ENCODE measurements around the gene LGI1. TPM values are rescaled to one million over a fixed set of nuclear protein-coding genes. Genes with fewer than 3 reads are reported as not detected.

Gene LGI1
- total and polyA plus RNA-seq, 2 of the 8 experiments (the other 6 are each of a cell fraction or from before 2014, with no cell fraction given): 0.15 TPM; not detected in 1

DNA sequence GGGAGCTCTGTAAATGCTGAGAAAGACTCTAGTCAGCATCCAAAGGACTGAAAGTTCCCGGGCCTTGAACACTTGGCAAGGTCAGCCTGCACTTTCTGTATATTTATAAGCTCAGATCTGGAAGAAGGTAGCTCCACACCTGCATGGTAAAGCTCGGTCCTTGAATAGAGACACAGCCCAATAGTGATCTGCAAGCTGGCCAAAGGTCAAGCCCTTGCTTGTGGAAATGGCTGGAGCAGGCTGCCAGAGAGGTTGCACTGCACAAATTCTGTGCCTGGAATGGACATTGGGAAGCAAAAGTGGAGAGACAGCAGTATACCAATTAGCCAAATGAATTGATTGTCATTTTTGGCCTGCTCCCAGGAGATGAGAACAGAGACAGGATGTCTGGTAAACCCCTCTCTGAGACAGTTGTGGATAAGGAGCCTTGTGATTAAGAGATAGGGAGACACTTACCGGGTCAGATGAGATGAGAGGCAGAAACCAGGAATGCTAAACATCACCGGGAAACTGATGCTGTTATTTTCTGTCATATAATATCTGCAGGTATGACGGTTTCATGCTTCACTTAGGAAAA lies 47.3 kb upstream of the LGI1 start:
- FAIRE-seq (no peak), DNase-seq (ENCODE audit: low read depth in 1 of 2, low spot score in 2 of 2) (no peak)
- H4K91ac ChIP-seq (replicated peaks; ENCODE audit: insufficient read length, low read length): no peak overlapping the region
- H4K8ac ChIP-seq (ENCODE audit: extremely low read depth, insufficient read depth, low read length): no peak overlapping the region
- H3K56ac ChIP-seq (replicated peaks; ENCODE audit: insufficient read length, low read depth, low read length): no peak overlapping the region
- H3K79me1 ChIP-seq (ENCODE audit: low read depth, low read length): no peaks in the 10 kb centered on the region
- no peak overlapping the region for H2BK12ac ChIP-seq (ENCODE audit: low read depth, low read length)
- H3K4me2 ChIP-seq (ENCODE audit: insufficient read depth in 1 of 2, low read depth in 2 of 2, low read length in 2 of 2): no peak overlapping the region
- TF ChIP-seq EGR1 (IDR thresholded peaks at IDR 0.05; ENCODE audit: borderline replicate concordance, low read depth, low read length): no peak
- no peak for TF ChIP-seq YY1 (IDR thresholded peaks at IDR 0.05; ENCODE audit: low read depth, low read length)
- TF ChIP-seq, protein P1, sequence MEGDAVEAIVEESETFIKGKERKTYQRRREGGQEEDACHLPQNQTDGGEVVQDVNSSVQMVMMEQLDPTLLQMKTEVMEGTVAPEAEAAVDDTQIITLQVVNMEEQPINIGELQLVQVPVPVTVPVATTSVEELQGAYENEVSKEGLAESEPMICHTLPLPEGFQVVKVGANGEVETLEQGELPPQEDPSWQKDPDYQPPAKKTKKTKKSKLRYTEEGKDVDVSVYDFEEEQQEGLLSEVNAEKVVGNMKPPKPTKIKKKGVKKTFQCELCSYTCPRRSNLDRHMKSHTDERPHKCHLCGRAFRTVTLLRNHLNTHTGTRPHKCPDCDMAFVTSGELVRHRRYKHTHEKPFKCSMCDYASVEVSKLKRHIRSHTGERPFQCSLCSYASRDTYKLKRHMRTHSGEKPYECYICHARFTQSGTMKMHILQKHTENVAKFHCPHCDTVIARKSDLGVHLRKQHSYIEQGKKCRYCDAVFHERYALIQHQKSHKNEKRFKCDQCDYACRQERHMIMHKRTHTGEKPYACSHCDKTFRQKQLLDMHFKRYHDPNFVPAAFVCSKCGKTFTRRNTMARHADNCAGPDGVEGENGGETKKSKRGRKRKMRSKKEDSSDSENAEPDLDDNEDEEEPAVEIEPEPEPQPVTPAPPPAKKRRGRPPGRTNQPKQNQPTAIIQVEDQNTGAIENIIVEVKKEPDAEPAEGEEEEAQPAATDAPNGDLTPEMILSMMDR (IDR thresholded peaks at IDR 0.05; ENCODE audit: control extremely low read depth in 1 of 3, insufficient read depth in 1 of 3, low read depth in 1 of 3, low read length in 3 of 3): no peak
- H3K14ac ChIP-seq (ENCODE audit: insufficient read length): no peak overlapping the region
- H2AK5ac ChIP-seq (ENCODE audit: low read depth, low read length): no peak overlapping the region
- no peak overlapping the region for H3K9ac ChIP-seq (replicated peaks in 1 of 4; ENCODE audit: extremely low read depth in 1 of 4, low read depth in 3 of 4, low read length in 3 of 4)
- no peaks in the 10 kb centered on the region for H3K79me2 ChIP-seq (ENCODE audit: control insufficient read depth in 1 of 2, insufficient read depth in 2 of 2, low read length in 2 of 2)
- no peak overlapping the region for H2BK5ac ChIP-seq (ENCODE audit: low read depth, low read length)
- H3K27me3 ChIP-seq (replicated peaks in 1 of 4; ENCODE audit: control insufficient read depth in 3 of 4, extremely low read depth in 1 of 4, insufficient read depth in 3 of 4, low read length in 3 of 4): no peaks in the 10 kb centered on the region
- CTCF ChIA-PET (ENCODE audit: partially characterized antibody): no interaction called here
- H4K5ac ChIP-seq (ENCODE audit: insufficient read length, low read depth, low read length): no peak overlapping the region
- H3K23ac ChIP-seq (ENCODE audit: insufficient read length): no peak overlapping the region
- no peaks in the 10 kb centered on the region for H3K23me2 ChIP-seq (ENCODE audit: low read depth, low read length)
- H4K20me1 ChIP-seq (replicated peaks in 1 of 2; ENCODE audit: control insufficient read depth in 1 of 2, insufficient read depth in 2 of 2, low read length in 2 of 2): no peaks in the 10 kb centered on the region
- no peaks in the 10 kb centered on the region for H3K9me3 ChIP-seq (ENCODE audit: insufficient read depth in 2 of 2, low read depth in 1 of 2, low read length in 1 of 2)
- no peak overlapping the region for H2BK15ac ChIP-seq (ENCODE audit: low read length)
- H2AFZ ChIP-seq (ENCODE audit: low read length): no peak overlapping the region
- POLR2A ChIA-PET (ENCODE audit: partially characterized antibody): interaction anchor here (1.4 kb wide), 1 partner anchor 8 kb away, joined by 3 read pairs; the partner anchor contains the start of gene FRA10AC1
- no peaks in the 10 kb centered on the region for H3K36me3 ChIP-seq (ENCODE audit: control insufficient read depth in 2 of 4, insufficient read depth in 4 of 4, low read length in 3 of 4)
- no peaks in the 10 kb centered on the region for H3K4me1 ChIP-seq (replicated peaks in 1 of 4; ENCODE audit: control insufficient read depth in 3 of 4, insufficient read depth in 4 of 4, low read length in 3 of 4)
- H3K18ac ChIP-seq (ENCODE audit: extremely low read depth, low read length): no peak overlapping the region
- H2BK120ac ChIP-seq (replicated peaks; ENCODE audit: low read depth, low read length): no peak overlapping the region
- no peak overlapping the region for H3K4me3 ChIP-seq (ENCODE audit: extremely low read depth in 1 of 4, insufficient read depth in 2 of 4, low read depth in 3 of 4, low read length in 4 of 4)
- H3K27ac ChIP-seq (ENCODE audit: low read depth, low read length): no peak overlapping the region
- no peak overlapping the region for H2BK20ac ChIP-seq (ENCODE audit: low read length)
- 82% methylated on average over 5 of the region's 5 CpGs; no CpG with 5 or more reads in 1 of the 2 experiments for WGBS, 2 experiments (ENCODE audit: extremely low coverage in 1 of 2, insufficient coverage in 1 of 2, insufficient read length in 1 of 2, insufficient replicate concordance in 2 of 2, low coverage in 1 of 2, low lambda C conversion rate in 2 of 2, missing lambda C conversion rate in 1 of 2)
- no peak overlapping the region for H3K4ac ChIP-seq (replicated peaks; ENCODE audit: insufficient read length, low read depth, low read length)
